Caco-2 (cell line): Measurements from ENCODE around the gene SMURF2. TPM values are rescaled to one million over a fixed set of nuclear protein-coding genes. Genes with fewer than 3 reads are reported as not detected.

Experiments used
- microRNA-seq: library from miRNA; unstranded; fragments of <30 nt; microRNA quantifications from one replicate; pipeline ENCODE4 v1.2.0, GENCODE V29; 2022
- total RNA-seq: library from RNA; stranded (reverse); gene quantifications from 2 replicates; pipeline ENCODE4 v1.2.3, GENCODE V29; 2022

The SMURF2 gene
- total RNA-seq, 1 experiment from 2014 or later, result 26.9 TPM

Small RNA genes lying within 50 kb of the gene (microRNA-seq; reads per million reads assigned to microRNA genes)
- gene MIR3064 (5.9 reads per million, percentile 37 among the genes with 10 or more reads in this experiment), gene MIR5047 (not detected)

Other genes with a start within 250 kb of the SMURF2 start
- gene MILR1, start 213.2 kb downstream of the SMURF2 start, total RNA-seq, result not detected in 2 replicates
- 28.9 and 32.9 TPM in 2 replicates for gene POLG2, start 165.3 kb downstream of the SMURF2 start, total RNA-seq
- 648 and 667 TPM in 2 replicates for gene DDX5, start 156.0 kb downstream of the SMURF2 start, total RNA-seq
- 63.6 and 69.4 TPM in 2 replicates for gene CEP95, start 155.3 kb downstream of the SMURF2 start, total RNA-seq